ENCODE data around the gene MINDY2. TPM values are rescaled to one million over a fixed set of nuclear protein-coding genes. Genes with fewer than 3 reads are reported as not detected.
A peak's percentile ranks its signal among the peaks of the same experiment; 100 is the strongest.

The MINDY2 gene
- total RNA-seq, 1 experiment from 2014 or later, result 29.9 TPM

- TF ChIP-seq CTCF (IDR thresholded peaks at IDR 0.05), result no peak
- no peak for TF ChIP-seq ZNF121 (CRISPR knock-in tag; IDR thresholded peaks at IDR 0.05)
- no peak for TF ChIP-seq ZNF317 (CRISPR knock-in tag; IDR thresholded peaks at IDR 0.05; ENCODE audit: borderline replicate concordance, low read depth)
- TF ChIP-seq STAT6 (CRISPR knock-in tag; conservative IDR thresholded peaks at IDR 0.05; ENCODE audit: low read depth), result no peak
- no peak for TF ChIP-seq FOXJ3 (CRISPR knock-in tag; IDR thresholded peaks at IDR 0.05; ENCODE audit: borderline replicate concordance)
- no peak for TF ChIP-seq NFYB (CRISPR knock-in tag; conservative IDR thresholded peaks at IDR 0.05; ENCODE audit: low read depth)
- TF ChIP-seq NR1H2 (CRISPR knock-in tag; IDR thresholded peaks at IDR 0.05), result no peak
- no peak for TF ChIP-seq IRF2 (CRISPR knock-in tag; IDR thresholded peaks at IDR 0.05; ENCODE audit: borderline replicate concordance, low read depth)
- TF ChIP-seq NR2C2 (CRISPR knock-in tag; IDR thresholded peaks at IDR 0.05), result no peak
- TF ChIP-seq SOX15 (CRISPR knock-in tag; IDR thresholded peaks at IDR 0.05), result no peak
- no peak for TF ChIP-seq AR (CRISPR knock-in tag; IDR thresholded peaks at IDR 0.05)
- TF ChIP-seq TEAD1 (CRISPR knock-in tag; IDR thresholded peaks at IDR 0.05), result no peak
- TF ChIP-seq JUN (CRISPR knock-in tag; IDR thresholded peaks at IDR 0.05), result no peak
- no peak for TF ChIP-seq GTF2I (CRISPR knock-in tag; conservative IDR thresholded peaks at IDR 0.05)
- Mint-ChIP-seq H3K4me1 (no peaks in the 10 kb centered on the region), H3K27ac (peak overlapping the region; percentile 16), H3K27me3 (ENCODE audit: low read depth) (no peaks in the 10 kb centered on the region), H3K36me3 (peaks cover 38% of the 10 kb centered on the region), H3K4me3 (no peak overlapping the region), H3K9me3 (no peaks in the 10 kb centered on the region)
- DNase-seq (ENCODE audit: low spot score) (no peak), ATAC-seq (no peak)
- ChIA-PET CTCF (interaction anchor here (1.2 kb wide), 1 partner anchor 10 kb away, joined by 3 read pairs; no protein-coding TSS in a partner anchor), POLR2A (no interaction called here)
Observed at GRCh38 chr15:58876306-58877106, 105.4 kb downstream of the MINDY2 start.

- Mint-ChIP-seq H3K9me3 (no peaks in the 10 kb centered on the region), H3K27me3 (ENCODE audit: low read depth) (no peaks in the 10 kb centered on the region), H3K4me3 (no peak overlapping the region), H3K36me3 (peaks cover 52% of the 10 kb centered on the region), H3K4me1 (no peaks in the 10 kb centered on the region), H3K27ac (peak overlapping the region; percentile 50)
- POLR2A ChIA-PET, result no interaction called here
- DNase-seq (ENCODE audit: low spot score) (no peak), ATAC-seq (no peak)
- CTCF ChIA-PET, result no interaction called here
- no peak for TF ChIP-seq SOX15 (CRISPR knock-in tag; IDR thresholded peaks at IDR 0.05)
- TF ChIP-seq TEAD4 (CRISPR knock-in tag; IDR thresholded peaks at IDR 0.05), result no peak
- TF ChIP-seq ZNF532 (CRISPR knock-in tag; IDR thresholded peaks at IDR 0.05; ENCODE audit: borderline replicate concordance), result no peak
- TF ChIP-seq TP53 (CRISPR knock-in tag; IDR thresholded peaks at IDR 0.05), result no peak
- no peak for TF ChIP-seq MLX (CRISPR knock-in tag; IDR thresholded peaks at IDR 0.05)
- no peak for TF ChIP-seq IRF1 (CRISPR knock-in tag; IDR thresholded peaks at IDR 0.05)
- TF ChIP-seq FOXK1 (CRISPR knock-in tag; IDR thresholded peaks at IDR 0.05), result no peak
- TF ChIP-seq GABPB1 (CRISPR knock-in tag; IDR thresholded peaks at IDR 0.05), result no peak
Observed at GRCh38 chr15:58877999-58878825, 107.1 kb downstream of the MINDY2 start.

Measured in WTC11 (cell line).